AG09319 (cell line): ENCODE data around the gene FSTL3.

Experiments
- DNase-seq: peaks from one replicate; pipeline ENCODE4 v3.0.0-alpha.2; 2010; ENCODE audit warnings: low read depth; ENCODE audit errors: extremely low read depth
- TF ChIP-seq, protein P1 (sequence below): IDR thresholded peaks from 2 replicates; pipeline ENCODE4 v1.5.1; 2011; ENCODE audit warnings: low read depth, mild to moderate bottlenecking, inconsistent platforms, low read length, moderate library complexity

The FSTL3 gene

DNA sequence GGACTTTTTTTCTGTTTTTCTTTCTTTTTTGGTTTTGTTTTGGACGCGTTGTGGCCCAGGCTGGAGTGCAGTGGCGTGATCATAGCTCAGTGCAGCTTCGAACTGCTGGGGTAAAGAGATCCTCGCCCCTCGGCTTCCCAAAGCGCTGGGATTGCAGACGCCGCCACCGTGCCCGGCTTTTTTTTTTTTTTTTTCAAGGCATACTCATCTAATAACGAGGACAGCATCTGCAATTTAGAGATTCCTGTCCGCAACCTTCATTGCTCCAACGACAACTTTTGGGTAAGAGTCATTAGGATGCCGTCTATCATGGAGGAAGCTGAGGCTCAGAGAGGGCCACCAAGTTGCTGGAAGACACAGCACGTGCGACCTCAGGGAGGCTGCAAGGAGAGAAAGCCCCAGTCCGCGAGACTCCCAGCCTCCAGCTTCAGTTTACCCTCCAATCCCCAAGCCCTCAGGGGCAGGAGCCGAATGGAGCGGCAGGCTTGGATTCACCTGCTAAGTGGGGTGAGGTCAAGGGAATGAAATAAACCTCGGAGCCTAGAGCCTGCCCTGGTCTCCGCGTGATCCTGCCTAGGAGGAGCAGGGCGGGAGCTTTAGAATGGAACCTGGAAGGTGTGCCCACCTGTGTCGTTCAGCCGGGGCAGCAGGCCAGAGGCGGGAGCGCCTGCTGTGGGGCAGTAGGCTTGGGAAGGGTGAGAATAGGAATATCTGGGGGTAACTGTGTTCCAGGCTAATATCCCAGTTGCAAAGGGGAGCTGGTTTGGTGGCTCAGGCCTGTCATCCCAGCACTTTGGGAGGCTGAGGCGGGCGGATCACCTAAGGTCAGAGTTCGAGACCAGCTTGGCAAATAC is 42.2 kb upstream of the FSTL3 start:
- TF ChIP-seq, protein P1, sequence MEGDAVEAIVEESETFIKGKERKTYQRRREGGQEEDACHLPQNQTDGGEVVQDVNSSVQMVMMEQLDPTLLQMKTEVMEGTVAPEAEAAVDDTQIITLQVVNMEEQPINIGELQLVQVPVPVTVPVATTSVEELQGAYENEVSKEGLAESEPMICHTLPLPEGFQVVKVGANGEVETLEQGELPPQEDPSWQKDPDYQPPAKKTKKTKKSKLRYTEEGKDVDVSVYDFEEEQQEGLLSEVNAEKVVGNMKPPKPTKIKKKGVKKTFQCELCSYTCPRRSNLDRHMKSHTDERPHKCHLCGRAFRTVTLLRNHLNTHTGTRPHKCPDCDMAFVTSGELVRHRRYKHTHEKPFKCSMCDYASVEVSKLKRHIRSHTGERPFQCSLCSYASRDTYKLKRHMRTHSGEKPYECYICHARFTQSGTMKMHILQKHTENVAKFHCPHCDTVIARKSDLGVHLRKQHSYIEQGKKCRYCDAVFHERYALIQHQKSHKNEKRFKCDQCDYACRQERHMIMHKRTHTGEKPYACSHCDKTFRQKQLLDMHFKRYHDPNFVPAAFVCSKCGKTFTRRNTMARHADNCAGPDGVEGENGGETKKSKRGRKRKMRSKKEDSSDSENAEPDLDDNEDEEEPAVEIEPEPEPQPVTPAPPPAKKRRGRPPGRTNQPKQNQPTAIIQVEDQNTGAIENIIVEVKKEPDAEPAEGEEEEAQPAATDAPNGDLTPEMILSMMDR: no peak
- DNase-seq: no peak

DNA sequence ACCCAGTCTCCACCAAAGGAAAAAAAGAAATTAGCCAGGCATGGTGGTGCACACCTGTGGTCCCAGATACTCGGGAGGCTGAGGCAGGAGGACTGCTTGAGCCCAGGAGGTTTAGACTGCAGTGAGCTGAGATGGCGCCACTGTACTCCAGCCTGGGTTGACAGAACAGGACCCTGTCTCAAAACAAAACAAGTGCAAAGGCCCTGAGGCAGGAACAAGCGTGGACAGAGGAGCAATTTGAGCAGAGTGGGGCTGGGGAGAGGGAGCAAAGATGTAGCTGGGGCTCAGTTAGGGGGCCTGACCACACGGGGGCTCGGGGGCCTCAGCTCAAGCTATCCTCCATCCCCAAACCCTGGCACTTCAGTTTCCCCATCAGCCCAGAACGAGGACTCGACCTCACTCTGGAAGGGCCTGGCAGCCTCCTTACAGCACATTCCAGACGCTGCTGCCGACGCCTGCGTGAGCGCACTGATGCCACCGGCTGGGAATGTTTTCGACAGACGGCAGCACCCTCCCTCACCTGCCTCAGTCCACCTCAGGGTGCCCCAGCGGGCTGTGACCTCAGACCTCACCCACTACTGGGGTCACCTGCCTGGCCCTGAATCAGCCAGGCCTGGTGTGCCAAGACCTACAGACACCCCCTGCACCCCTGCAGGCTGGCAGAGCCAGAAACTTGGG is 41.1 kb upstream of the FSTL3 start:
- DNase-seq: no peak
- TF ChIP-seq, protein P1: no peak

DNA sequence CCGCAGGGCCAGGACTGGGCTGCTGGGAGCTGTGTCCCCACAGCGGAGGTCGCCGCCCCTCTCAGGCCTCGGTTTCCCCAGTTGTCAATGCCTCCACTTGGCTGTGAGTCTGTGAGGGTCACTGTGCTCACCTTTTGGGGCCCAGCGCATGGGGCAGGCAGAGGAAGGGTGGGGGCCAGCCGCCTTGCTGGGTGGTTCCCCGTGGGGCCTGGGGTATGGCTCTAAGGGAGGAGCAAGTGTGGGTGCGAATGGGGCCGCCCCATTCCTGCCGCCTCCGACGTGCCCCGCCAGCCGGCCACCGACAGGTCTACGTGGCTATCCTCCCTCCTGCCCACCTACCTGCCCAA is 37.3 kb upstream of the FSTL3 start:
- DNase-seq: no peak
- TF ChIP-seq, protein P1: no peak

DNA sequence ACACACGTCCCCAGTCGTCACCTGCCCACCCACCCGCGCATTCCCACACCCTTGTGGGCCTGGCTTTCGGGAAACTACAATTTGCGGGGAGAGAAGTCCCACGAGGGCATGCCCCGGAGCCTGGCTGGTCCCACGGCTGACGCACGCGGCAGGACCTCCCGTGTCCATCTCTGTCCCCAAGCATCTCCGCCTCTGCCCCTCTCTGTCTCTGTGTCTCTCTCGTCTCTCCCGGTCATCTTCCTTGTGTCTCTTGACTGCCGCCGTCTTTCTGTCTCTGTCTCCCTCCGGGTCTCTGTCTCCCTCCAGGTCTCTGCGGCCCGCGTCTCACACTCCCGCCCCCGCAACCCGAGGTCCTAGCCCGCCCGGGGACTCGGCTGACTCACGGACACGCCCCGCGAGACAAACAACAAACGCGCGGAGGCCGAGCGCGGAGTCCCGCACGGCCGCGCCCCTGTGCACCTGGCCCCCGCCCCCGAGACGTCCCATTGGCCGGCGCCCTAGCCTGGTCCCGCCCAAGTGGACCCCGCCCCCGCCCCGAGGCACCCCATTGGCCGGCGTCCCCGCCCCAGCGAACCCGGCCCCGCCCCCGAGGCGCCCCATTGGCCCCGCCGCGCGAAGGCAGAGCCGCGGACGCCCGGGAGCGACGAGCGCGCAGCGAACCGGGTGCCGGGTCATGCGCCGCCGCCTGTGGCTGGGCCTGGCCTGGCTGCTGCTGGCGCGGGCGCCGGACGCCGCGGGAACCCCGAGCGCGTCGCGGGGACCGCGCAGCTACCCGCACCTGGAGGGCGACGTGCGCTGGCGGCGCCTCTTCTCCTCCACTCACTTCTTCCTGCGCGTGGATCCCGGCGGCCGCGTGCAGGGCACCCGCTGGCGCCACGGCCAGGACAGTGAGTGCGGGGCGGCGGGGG is 36.7 kb upstream of the FSTL3 start, which contains the start of gene FGF22:
TSS of gene FGF22 (plus strand) at position 627 of the 908 bp plus-strand sequence. CDS start at position 674, 47 bp downstream.
- TF ChIP-seq, protein P1: no peak
- peak; percentile 46 for DNase-seq

DNA sequence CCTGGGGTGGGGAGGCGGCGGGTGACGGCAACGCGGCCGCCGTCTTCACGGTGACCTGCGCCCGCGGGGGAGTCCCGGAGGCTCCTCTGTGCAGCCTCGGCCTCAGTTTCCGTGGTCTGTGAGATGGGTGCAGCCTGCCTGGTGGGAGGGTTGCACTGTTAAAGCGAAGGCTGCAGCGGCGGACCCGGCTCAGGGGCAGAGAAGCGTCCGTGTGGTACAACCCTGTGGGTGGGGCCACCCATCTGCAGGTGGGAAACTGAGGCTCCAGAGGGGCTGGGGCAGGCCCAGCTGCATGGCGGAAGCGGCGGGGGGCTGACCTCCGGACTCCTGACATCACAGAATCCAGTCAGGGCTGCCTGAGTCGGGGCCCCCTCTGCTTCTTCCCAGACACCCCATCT is 36.0 kb upstream of the FSTL3 start:
- TF ChIP-seq, protein P1: no peak
- DNase-seq: no peak

DNA sequence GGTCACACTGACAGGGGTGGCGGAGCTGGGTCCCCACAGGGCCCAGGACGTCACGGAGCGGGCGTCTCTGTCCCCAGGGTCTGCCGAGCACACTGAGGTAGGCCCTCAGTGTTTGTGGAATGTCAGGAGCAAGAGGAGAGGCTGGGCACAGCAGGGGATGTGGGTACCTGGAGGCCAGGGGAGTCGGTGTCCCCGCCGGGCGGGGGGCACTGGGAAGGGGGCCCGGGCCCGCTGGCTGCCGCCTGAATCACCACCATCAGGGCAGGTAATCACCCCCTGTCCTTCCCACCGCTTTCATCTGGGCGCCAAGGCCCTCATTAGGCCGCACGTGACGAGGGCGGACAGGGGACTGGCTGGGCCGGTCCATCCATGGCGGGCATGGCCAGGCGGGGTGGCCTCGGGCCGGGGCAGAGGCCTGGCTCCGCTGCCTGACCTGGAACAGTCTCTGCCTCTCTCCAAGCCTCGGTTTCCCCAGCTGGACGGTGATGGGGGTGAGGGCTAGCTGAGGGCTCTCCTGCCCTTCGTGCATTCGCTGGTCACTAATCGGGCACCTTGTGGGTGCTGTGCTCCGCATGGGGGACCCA is 35.5 kb upstream of the FSTL3 start:
- no peak for DNase-seq
- TF ChIP-seq, protein P1: no peak
